ENCODE measurements around the gene POFUT1. TPM values are rescaled to one million over a fixed set of nuclear protein-coding genes. Genes with fewer than 3 reads are reported as not detected.

POFUT1 gene
- total RNA-seq, 4 donors from 2014 or later: 28.8 to 42.4 (median 33.5) TPM

- H3K27ac ChIP-seq: peak overlapping the region; percentile 5 to 91 (median 88)
- peak overlapping the region; percentile 30 to 85 for H3K4me3 ChIP-seq
- no peaks in the 10 kb centered on the region for H3K9me3 ChIP-seq
- peaks cover 0 to 6% of the 10 kb centered on the region in 2 donors for H3K36me3 ChIP-seq
- peaks cover 0 to 58% (median 10%) of the 10 kb centered on the region in 3 donors for H3K4me1 ChIP-seq
- 9 to 17% methylated on average over 16 of the region's 88 CpGs for WGBS, 2 donors (ENCODE audit: low coverage in 1 of 2)
- TF ChIP-seq CTCF (IDR thresholded peaks at IDR 0.05) (peak in 1 of 4 experiments; percentile 19), POLR2AphosphoS5 (IDR thresholded peaks at IDR 0.05) (peak; percentile 17), POLR2A (IDR thresholded peaks at IDR 0.05) (no peak), EP300 (IDR thresholded peaks at IDR 0.05) (no peak)
- ATAC-seq: peak; percentile 59
- no peaks in the 10 kb centered on the region for H3K27me3 ChIP-seq
These were observed 17.7 kb upstream of the POFUT1 start for GRCh38 chr20:32189691-32190615.

GRCh38 chr20:32190616-32191415 is 16.9 kb upstream of the POFUT1 start:
- WGBS, 2 donors (ENCODE audit: low coverage in 1 of 2): 57 to 77% methylated on average over 3 to 6 of the region's 14 CpGs
- peak in 1 of 4 experiments; percentile 2 for TF ChIP-seq CTCF (IDR thresholded peaks at IDR 0.05)
- TF ChIP-seq EP300 (IDR thresholded peaks at IDR 0.05): no peak
- H3K36me3 ChIP-seq: peaks cover 0 to 15% of the 10 kb centered on the region in 2 donors
- no peaks in the 10 kb centered on the region for H3K9me3 ChIP-seq
- peak overlapping the region; percentile 30 to 85 for H3K4me3 ChIP-seq
- ATAC-seq: no peak
- peaks cover 0 to 67% (median 10%) of the 10 kb centered on the region in 3 donors for H3K4me1 ChIP-seq
- H3K27me3 ChIP-seq: no peaks in the 10 kb centered on the region
- peak overlapping the region; percentile 5 to 91 (median 88) for H3K27ac ChIP-seq

- 45 to 100% methylated on average over 1 to 3 of the region's 3 CpGs for WGBS, 2 donors (ENCODE audit: low coverage in 1 of 2)
- peaks cover 0 to 65% (median 10%) of the 10 kb centered on the region in 3 donors for H3K4me1 ChIP-seq
- no peak for TF ChIP-seq POLR2AphosphoS5 (IDR thresholded peaks at IDR 0.05)
- no peak for TF ChIP-seq CTCF (IDR thresholded peaks at IDR 0.05)
- TF ChIP-seq POLR2A (IDR thresholded peaks at IDR 0.05): no peak
- no peak for TF ChIP-seq EP300 (IDR thresholded peaks at IDR 0.05)
These were observed 16.3 kb upstream of the POFUT1 start for GRCh38 chr20:32191422-32191821.

GRCh38 chr20:32191873-32192272 is 15.8 kb upstream of the POFUT1 start:
- TF ChIP-seq EP300 (IDR thresholded peaks at IDR 0.05) (no peak), CTCF (IDR thresholded peaks at IDR 0.05) (no peak), POLR2A (IDR thresholded peaks at IDR 0.05) (no peak), POLR2AphosphoS5 (IDR thresholded peaks at IDR 0.05) (no peak)
- no peak for ATAC-seq
- no peaks in the 10 kb centered on the region for H3K9me3 ChIP-seq
- no peaks in the 10 kb centered on the region for H3K27me3 ChIP-seq
- peaks cover 0 to 62% (median 10%) of the 10 kb centered on the region in 3 donors for H3K4me1 ChIP-seq
- peaks cover 0 to 25% of the 10 kb centered on the region in 2 donors for H3K36me3 ChIP-seq
- H3K27ac ChIP-seq: peak overlapping the region in 2 of 4 donors; percentile 13 to 88
- H3K4me3 ChIP-seq: no peak overlapping the region

More at GRCh38 chr20:32191422-32191821, 16.3 kb upstream of the POFUT1 start:
- H3K27ac ChIP-seq: peak overlapping the region in 3 of 4 donors; percentile 13 to 88 (median 88)
- H3K36me3 ChIP-seq: peaks cover 0 to 21% of the 10 kb centered on the region in 2 donors
- ATAC-seq: no peak
- no peak overlapping the region for H3K4me3 ChIP-seq
- no peaks in the 10 kb centered on the region for H3K27me3 ChIP-seq
- H3K9me3 ChIP-seq: no peaks in the 10 kb centered on the region

Data from gastroesophageal sphincter (tissue), 4 donors.